Measurements from ENCODE around the gene THPO.

DNA sequence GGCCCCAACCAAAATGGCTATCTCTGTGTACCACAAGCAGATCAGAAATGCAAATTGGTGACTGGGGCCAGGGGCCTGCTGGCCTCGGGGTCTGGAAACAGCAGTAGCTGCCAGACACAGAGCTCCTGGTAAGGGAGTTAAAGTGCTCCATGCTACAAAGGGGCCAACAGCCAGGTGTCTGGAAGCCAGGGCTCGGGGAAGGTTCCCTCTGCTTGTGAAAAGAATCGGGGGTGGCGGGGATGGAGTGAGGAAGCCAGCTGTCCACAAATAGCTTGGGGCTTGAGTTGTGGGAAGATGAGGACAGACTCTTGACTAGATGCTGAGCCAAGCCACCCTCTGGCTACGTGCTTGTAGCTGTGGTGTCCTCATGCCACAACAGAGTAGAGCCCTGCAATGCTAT, 41.2 kb upstream of the THPO start:
- TF ChIP-seq, protein P1, sequence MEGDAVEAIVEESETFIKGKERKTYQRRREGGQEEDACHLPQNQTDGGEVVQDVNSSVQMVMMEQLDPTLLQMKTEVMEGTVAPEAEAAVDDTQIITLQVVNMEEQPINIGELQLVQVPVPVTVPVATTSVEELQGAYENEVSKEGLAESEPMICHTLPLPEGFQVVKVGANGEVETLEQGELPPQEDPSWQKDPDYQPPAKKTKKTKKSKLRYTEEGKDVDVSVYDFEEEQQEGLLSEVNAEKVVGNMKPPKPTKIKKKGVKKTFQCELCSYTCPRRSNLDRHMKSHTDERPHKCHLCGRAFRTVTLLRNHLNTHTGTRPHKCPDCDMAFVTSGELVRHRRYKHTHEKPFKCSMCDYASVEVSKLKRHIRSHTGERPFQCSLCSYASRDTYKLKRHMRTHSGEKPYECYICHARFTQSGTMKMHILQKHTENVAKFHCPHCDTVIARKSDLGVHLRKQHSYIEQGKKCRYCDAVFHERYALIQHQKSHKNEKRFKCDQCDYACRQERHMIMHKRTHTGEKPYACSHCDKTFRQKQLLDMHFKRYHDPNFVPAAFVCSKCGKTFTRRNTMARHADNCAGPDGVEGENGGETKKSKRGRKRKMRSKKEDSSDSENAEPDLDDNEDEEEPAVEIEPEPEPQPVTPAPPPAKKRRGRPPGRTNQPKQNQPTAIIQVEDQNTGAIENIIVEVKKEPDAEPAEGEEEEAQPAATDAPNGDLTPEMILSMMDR (IDR thresholded peaks at IDR 0.05; ENCODE audit: insufficient read depth, low read length, poor library complexity, severe bottlenecking): no peak
- TF ChIP-seq EZH2phosphoT487 (conservative IDR thresholded peaks at IDR 0.05; ENCODE audit: low read length): no peak

Data from SU-DHL-6 (cell line).